Peyer's patch (tissue), 4 donors: ENCODE data around the gene AP4E1. TPM values are rescaled to one million over a fixed set of nuclear protein-coding genes. Genes with fewer than 3 reads are reported as not detected.
"Not testable (repeated sequence)": the region's sequence is repeated elsewhere in the genome, so short reads cannot be mapped to it uniquely, and the experiment has no call there.

ENCODE experiments used
- DNase-seq, 3 donors: peaks; one replicate each; pipeline ENCODE4 v3.0.0-alpha.2; 2017 to 2019
- H3K27ac ChIP-seq, 4 donors: fragments of 200-600 bp; sonication (generic); one replicate each; pipeline ENCODE4 v1.5.1; 2016 to 2019
- H3K27me3 ChIP-seq, 2 donors: fragments of 200-600 bp; sonication (generic); one replicate each; pipeline ENCODE4 v1.5.1; 2019
- H3K36me3 ChIP-seq, 3 donors: fragments of 200-600 bp; sonication (generic); one replicate each; pipeline ENCODE4 v1.5.1; 2016 to 2019
- H3K4me1 ChIP-seq, 4 donors: fragments of 200-600 bp; sonication (generic); one replicate each; pipeline ENCODE4 v1.5.1; 2016 to 2019
- H3K4me3 ChIP-seq, 4 donors: fragments of 200-600 bp; sonication (generic); 1 replicate in 3 of 4; 2 replicates in 1 of 4; pipeline ENCODE4 v1.5.1; 2016 to 2019; ENCODE audit warnings: mild to moderate bottlenecking in 1 of 4
- H3K9me3 ChIP-seq, 4 donors: fragments of 200-600 bp; sonication (generic); one replicate each; pipeline ENCODE4 v1.5.1; 2016 to 2019; ENCODE audit warnings: mild to moderate bottlenecking in 1 of 4
- POLR2A ChIP-seq, 2 donors: fragments of 450-650 bp; IDR thresholded peaks; one replicate each; pipeline ENCODE4 v1.5.1; 2017; ENCODE audit warnings: antibody characterized with exemption in 2 of 2, mild to moderate bottlenecking in 2 of 2, moderate library complexity in 2 of 2
- total RNA-seq, 4 donors: library from RNA; depleted of rRNA; stranded (reverse); fragments of >200 nt; gene quantifications; one replicate each; pipeline ENCODE4 v1.1.0, GENCODE V29; 2016
- TF ChIP-seq, protein P1 (sequence below), 6 experiments: fragments of 450-650 bp in 4 of 6; fragments of 200-600 bp in 2 of 6; sonication (generic) in 1 of 6; IDR thresholded peaks; one replicate each; pipeline ENCODE4 v1.5.1; 2017 to 2019; ENCODE audit warnings: antibody characterized with exemption in 6 of 6, mild to moderate bottlenecking in 3 of 6, moderate library complexity in 1 of 6

Gene AP4E1
- total RNA-seq, 4 donors from 2014 or later: 8.3 to 13.7 (median 11.9) TPM

DNA sequence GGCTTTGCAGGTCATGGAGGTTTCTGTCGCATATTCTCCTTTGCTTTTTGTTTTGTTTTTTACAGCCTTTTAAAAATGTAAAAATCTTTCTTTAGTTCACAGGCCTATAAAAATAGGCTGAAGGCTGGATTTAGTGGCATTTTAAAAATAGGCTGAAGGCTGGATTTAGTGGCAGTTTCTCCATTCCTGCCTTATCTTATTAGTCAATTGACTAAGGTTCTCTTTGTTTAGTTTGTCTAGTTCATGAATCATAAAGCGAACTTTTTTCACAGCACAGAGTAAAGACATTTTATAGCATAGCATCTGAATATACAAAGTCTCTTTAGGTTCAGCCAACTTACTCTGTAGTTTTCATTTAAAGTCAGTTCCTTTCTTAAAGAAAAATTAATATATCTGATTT, 31.4 kb downstream of the AP4E1 start:
- TF ChIP-seq, protein P1, sequence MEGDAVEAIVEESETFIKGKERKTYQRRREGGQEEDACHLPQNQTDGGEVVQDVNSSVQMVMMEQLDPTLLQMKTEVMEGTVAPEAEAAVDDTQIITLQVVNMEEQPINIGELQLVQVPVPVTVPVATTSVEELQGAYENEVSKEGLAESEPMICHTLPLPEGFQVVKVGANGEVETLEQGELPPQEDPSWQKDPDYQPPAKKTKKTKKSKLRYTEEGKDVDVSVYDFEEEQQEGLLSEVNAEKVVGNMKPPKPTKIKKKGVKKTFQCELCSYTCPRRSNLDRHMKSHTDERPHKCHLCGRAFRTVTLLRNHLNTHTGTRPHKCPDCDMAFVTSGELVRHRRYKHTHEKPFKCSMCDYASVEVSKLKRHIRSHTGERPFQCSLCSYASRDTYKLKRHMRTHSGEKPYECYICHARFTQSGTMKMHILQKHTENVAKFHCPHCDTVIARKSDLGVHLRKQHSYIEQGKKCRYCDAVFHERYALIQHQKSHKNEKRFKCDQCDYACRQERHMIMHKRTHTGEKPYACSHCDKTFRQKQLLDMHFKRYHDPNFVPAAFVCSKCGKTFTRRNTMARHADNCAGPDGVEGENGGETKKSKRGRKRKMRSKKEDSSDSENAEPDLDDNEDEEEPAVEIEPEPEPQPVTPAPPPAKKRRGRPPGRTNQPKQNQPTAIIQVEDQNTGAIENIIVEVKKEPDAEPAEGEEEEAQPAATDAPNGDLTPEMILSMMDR (IDR thresholded peaks at IDR 0.05): no peak
- no peak for TF ChIP-seq POLR2A (IDR thresholded peaks at IDR 0.05)
- no peak for DNase-seq
- no peak overlapping the region for H3K4me3 ChIP-seq
- no peaks in the 10 kb centered on the region for H3K4me1 ChIP-seq
- H3K9me3 ChIP-seq: no peaks in the 10 kb centered on the region
- no peaks in the 10 kb centered on the region for H3K27me3 ChIP-seq
- H3K27ac ChIP-seq: no peak overlapping the region
- H3K36me3 ChIP-seq: peaks cover 0 to 30% (median 0%) of the 10 kb centered on the region in 3 donors

DNA sequence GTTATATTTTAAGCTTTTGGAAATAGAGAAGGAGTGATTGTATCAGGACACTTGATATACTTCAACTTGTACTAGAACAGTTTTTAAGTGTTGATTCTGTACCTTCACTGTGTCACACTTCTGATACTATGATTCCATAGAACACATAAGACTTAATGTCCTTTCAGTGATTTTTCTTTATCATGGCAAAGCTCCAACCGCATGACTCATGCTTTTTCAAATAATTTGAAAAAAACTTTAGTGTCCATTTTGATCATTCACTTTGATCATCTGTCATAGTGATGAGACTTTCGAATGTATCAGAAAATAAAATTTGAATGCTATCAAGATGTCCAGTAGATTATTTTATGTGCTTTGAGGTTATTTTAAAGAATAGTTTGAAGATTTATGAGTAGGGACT, 32.0 kb downstream of the AP4E1 start:
- Histone ChIP-seq H3K27ac (no peak overlapping the region), H3K36me3 (peaks cover 0 to 34% (median 0%) of the 10 kb centered on the region in 3 donors), H3K4me3 (no peak overlapping the region), H3K27me3 (no peaks in the 10 kb centered on the region), H3K4me1 (no peaks in the 10 kb centered on the region), H3K9me3 (no peaks in the 10 kb centered on the region)
- no peak for DNase-seq
- no peak for TF ChIP-seq POLR2A (IDR thresholded peaks at IDR 0.05)
- TF ChIP-seq, protein P1 (IDR thresholded peaks at IDR 0.05): no peak

DNA sequence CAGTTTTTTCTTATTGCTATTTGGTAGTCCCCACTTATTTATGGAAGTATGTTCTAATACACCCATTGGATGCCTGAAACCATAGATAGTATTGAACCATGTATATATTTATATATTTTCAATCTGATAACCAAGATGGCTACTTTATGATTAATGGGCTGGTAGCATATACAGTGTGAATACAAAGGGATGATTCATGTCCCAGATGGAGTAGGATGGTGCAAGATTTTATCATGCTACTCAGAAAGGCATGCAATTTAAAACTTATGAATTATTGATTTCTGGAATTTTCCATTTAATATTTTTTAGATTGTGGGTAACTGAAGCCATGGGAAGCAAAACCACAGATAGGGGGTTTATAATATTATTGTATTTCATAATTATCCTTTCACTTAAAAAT, 35.2 kb downstream of the AP4E1 start:
- DNase-seq: no peak
- no peaks in the 10 kb centered on the region for H3K27me3 ChIP-seq
- no peak overlapping the region for H3K27ac ChIP-seq
- no peaks in the 10 kb centered on the region for H3K9me3 ChIP-seq
- peaks cover 0 to 32% (median 0%) of the 10 kb centered on the region in 3 donors for H3K36me3 ChIP-seq
- H3K4me1 ChIP-seq: no peaks in the 10 kb centered on the region
- TF ChIP-seq POLR2A (IDR thresholded peaks at IDR 0.05): no peak
- TF ChIP-seq, protein P1 (IDR thresholded peaks at IDR 0.05): no peak
- H3K4me3 ChIP-seq: no peak overlapping the region

DNA sequence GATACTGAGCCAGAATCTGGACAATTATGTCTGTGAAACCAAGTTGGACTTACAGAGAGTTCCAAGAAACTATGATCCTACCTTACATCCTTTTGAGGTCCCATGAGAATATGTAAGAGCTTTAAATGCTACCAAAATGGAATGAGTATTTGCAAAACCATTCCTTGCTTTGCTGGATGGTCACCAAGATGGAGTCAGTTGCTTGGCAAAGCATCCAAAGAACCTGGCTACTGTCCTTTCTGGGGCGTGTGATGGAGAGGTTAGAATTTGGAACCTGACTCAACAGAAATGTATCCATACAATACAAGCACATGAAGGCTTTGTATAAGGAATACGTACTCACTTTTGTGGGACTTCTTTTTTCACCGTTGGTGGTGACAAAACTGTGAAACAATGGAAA, 36.2 kb downstream of the AP4E1 start:
- no peaks in the 10 kb centered on the region for H3K27me3 ChIP-seq
- no peaks in the 10 kb centered on the region for H3K4me1 ChIP-seq
- H3K4me3 ChIP-seq: no peak overlapping the region
- no peak for TF ChIP-seq POLR2A (IDR thresholded peaks at IDR 0.05)
- TF ChIP-seq, protein P1 (IDR thresholded peaks at IDR 0.05): no peak
- H3K27ac ChIP-seq: no peak overlapping the region
- peaks cover 0 to 35% (median 0%) of the 10 kb centered on the region in 3 donors for H3K36me3 ChIP-seq
- DNase-seq: no peak
- H3K9me3 ChIP-seq: no peaks in the 10 kb centered on the region

DNA sequence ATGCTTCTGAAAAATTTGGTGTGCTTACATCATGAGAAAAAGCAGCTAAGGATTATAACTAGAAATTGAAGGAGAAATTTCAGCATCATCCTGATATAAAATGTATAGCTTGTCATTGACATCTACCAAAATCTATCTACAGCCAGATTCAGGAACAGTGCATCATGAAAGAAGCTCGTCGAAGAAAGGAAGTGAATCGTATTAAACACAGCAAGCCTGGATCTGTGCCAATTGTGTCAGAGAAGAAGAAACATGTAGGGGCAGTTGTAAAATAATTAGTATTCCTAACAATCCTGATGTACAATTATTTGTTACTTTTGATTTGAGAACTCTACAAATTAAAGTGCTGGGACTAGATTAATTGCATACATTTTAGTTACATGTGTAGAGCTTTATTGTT, 37.2 kb downstream of the AP4E1 start:
- DNase-seq: no peak
- TF ChIP-seq POLR2A (IDR thresholded peaks at IDR 0.05): no peak
- TF ChIP-seq, protein P1 (IDR thresholded peaks at IDR 0.05): no peak
- no peak overlapping the region for H3K4me3 ChIP-seq
- H3K36me3 ChIP-seq: peaks cover 0 to 44% (median 0%) of the 10 kb centered on the region in 3 donors
- H3K4me1 ChIP-seq: no peaks in the 10 kb centered on the region
- no peaks in the 10 kb centered on the region for H3K27me3 ChIP-seq
- H3K9me3 ChIP-seq: no peaks in the 10 kb centered on the region
- no peak overlapping the region for H3K27ac ChIP-seq

DNA sequence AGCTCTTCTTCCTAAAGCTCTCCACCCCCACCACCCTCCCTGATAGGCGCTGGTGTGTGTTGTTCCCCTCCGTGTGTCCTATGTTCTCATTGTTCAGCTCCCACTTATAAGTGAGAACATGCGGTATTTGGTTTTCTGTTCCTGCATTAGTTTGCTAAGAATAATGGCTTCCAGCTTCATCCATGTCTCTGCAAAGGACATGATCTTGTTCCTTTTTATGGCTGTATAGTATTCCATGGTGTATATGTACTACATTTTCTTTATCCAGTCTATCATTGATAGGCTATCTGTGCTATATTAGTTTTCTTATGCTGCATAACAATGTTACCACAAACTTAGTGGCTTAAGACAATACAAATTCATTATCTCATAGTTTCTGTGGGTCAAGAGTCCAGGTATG, 42.3 kb downstream of the AP4E1 start:
- H3K36me3 ChIP-seq: peaks cover 0 to 55% (median 0%) of the 10 kb centered on the region in 3 donors
- not testable (repeated sequence) for H3K27ac ChIP-seq, H3K27me3 ChIP-seq, H3K4me1 ChIP-seq, DNase-seq, H3K4me3 ChIP-seq, H3K9me3 ChIP-seq
